MM.1S (cell line): ENCODE measurements around the gene NCK1.

Source experiments
- EZH2 ChIP-seq: fragments of 300-600 bp; sonication (generic); optimal IDR thresholded peaks from 2 replicates; pipeline ENCODE3; 2017; ENCODE audit warnings: low read depth, mild to moderate bottlenecking, antibody characterized with exemption, low read length, mixed read lengths
- EZH2phosphoT487 ChIP-seq: fragments of 300-600 bp; sonication (generic); IDR thresholded peaks from 2 replicates; pipeline ENCODE4 v1.6.1; 2018; ENCODE audit warnings: antibody characterized with exemption, low read length
- TF ChIP-seq, protein P1 (sequence below): fragments of 300-600 bp; sonication (generic); IDR thresholded peaks from 2 replicates; pipeline ENCODE4 v1.5.1; 2016; ENCODE audit warnings: antibody characterized with exemption, low read length, mixed read lengths

DNA sequence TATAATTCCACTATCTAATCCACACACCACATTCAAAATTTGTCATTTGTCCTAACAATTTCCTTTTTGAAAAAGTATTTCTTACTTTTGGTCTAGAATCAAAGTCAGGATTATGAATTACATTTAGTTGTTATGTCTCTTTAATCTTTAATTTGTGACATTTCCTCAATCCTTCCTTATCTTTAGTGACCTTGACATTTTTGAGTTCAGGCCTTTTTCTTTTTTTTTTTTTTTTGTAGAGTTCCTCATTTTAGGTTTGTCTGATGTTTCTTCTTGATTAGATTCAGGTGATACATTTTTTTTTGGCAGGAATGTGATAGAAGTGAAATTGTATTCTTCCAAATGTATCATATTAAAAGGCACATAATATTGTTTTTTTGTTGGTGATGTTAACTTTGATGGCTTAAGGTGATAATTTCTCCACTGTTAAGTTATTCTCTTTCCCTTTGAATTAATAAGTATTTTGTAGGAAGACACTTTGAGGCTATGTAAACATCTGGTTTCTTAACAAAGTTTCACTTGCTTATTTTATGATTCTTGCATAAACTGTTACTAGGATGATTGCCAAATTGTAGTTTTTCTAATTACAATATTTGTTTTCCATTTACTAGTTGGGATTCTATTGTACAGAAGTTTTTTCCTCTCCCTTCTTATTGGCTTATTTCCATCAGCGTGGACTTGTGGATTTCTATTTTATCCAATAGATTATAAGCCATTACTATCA lies 26.8 kb upstream of the NCK1 start:
- TF ChIP-seq, protein P1, sequence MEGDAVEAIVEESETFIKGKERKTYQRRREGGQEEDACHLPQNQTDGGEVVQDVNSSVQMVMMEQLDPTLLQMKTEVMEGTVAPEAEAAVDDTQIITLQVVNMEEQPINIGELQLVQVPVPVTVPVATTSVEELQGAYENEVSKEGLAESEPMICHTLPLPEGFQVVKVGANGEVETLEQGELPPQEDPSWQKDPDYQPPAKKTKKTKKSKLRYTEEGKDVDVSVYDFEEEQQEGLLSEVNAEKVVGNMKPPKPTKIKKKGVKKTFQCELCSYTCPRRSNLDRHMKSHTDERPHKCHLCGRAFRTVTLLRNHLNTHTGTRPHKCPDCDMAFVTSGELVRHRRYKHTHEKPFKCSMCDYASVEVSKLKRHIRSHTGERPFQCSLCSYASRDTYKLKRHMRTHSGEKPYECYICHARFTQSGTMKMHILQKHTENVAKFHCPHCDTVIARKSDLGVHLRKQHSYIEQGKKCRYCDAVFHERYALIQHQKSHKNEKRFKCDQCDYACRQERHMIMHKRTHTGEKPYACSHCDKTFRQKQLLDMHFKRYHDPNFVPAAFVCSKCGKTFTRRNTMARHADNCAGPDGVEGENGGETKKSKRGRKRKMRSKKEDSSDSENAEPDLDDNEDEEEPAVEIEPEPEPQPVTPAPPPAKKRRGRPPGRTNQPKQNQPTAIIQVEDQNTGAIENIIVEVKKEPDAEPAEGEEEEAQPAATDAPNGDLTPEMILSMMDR = no peak
- no peak for TF ChIP-seq EZH2phosphoT487
- TF ChIP-seq EZH2 = no peak
